ENCODE results near the gene KIAA2012.

- TF ChIP-seq CTCF (IDR thresholded peaks at IDR 0.05) = no peak
- no peak for TF ChIP-seq POLR2A (IDR thresholded peaks at IDR 0.05)
- TF ChIP-seq POLR2AphosphoS5 (IDR thresholded peaks at IDR 0.05) = no peak
These were observed 98.3 kb downstream of the KIAA2012 start for GRCh38 chr2:202171241-202171825.

Data from prostate gland (tissue), 2 donors.